Stomach (tissue), 9 donors: Measurements from ENCODE around the gene OMP. TPM values are rescaled to one million over a fixed set of nuclear protein-coding genes. Genes with fewer than 3 reads are reported as not detected.

Source experiments
- DNase-seq, 2 donors: peaks; one replicate each; pipeline versions ENCODE4 v3.0.0 to v3.0.0-alpha.2; 2013 to 2019
- H3K27ac ChIP-seq, 5 donors: fragments of 200-600 bp in 4 of 5; sonication (generic) in 4 of 5; one replicate each; pipeline ENCODE4 v1.5.1; 2013 to 2019; ENCODE audit warnings: mild to moderate bottlenecking in 1 of 5, moderate library complexity in 1 of 5
- H3K27me3 ChIP-seq, 3 donors: fragments of 200-600 bp; sonication (generic); one replicate each; pipeline ENCODE4 v1.5.1; 2017 to 2019; ENCODE audit warnings: mixed run types in 1 of 3
- H3K36me3 ChIP-seq, 4 donors: fragments of 200-600 bp; sonication (generic); 1 replicate in 3 of 4; 2 replicates in 1 of 4; pipeline ENCODE4 v1.5.1; 2016 to 2019
- H3K4me1 ChIP-seq, 4 donors: fragments of 200-600 bp; sonication (generic); one replicate each; pipeline ENCODE4 v1.5.1; 2016 to 2019
- H3K4me3 ChIP-seq, 4 donors: fragments of 200-600 bp; sonication (generic) in 3 of 4; one replicate each; pipeline ENCODE4 v1.5.1; 2016 to 2019; ENCODE audit warnings: mild to moderate bottlenecking in 1 of 4
- H3K9me3 ChIP-seq, 4 donors: fragments of 200-600 bp; sonication (generic); one replicate each; pipeline ENCODE4 v1.5.1; 2016 to 2019
- EP300 ChIP-seq: sonication (generic); formaldehyde crosslinking; IDR thresholded peaks from one replicate; pipeline ENCODE4 v1.6.1; 2017; ENCODE audit warnings: antibody characterized with exemption
- POLR2A ChIP-seq, 4 donors: fragments of 450-650 bp; IDR thresholded peaks; one replicate each; pipeline ENCODE4 v1.6.1; 2016; ENCODE audit warnings: antibody characterized with exemption in 4 of 4, control low read depth in 2 of 4, mild to moderate bottlenecking in 1 of 4, moderate library complexity in 1 of 4
- POLR2AphosphoS5 ChIP-seq, 3 donors: sonication (generic); formaldehyde crosslinking; IDR thresholded peaks; one replicate each; pipeline ENCODE4 v1.6.1; 2016; ENCODE audit warnings: antibody characterized with exemption in 3 of 3
- WGBS, 5 donors: extraction: QIAGEN DNeasy Blood & Tissue Kit in 3 of 5; methylation state at CpG; one replicate each; pipeline versions ENCODE4 v1.1.5 to v1.1.7; 2013 to 2018; 5-methylcytosine and 5-hydroxymethylcytosine counted together
- intact Hi-C: fragments of 100-400 bp; cut with DNase I; formaldehyde crosslinking; loops from one replicate; pipeline ENCODE4 v1.15.1; 2023; ENCODE audit warnings: low total_unique reads
- polyA plus RNA-seq, 3 donors: library from polyadenylated mRNA; stranded (reverse); fragments of 200-250 nt; gene quantifications; one replicate each; pipeline ENCODE4 v1.2.3, GENCODE V29; 2013
- total RNA-seq, 5 donors: library from RNA; depleted of rRNA; stranded (reverse); fragments of >200 nt; gene quantifications; one replicate each; pipeline versions ENCODE4 v1.1.0 to v1.2.3, GENCODE V29; 2014 to 2016
- TF ChIP-seq, protein P1 (sequence below), 7 experiments: fragments of 450-650 bp in 4 of 7; fragments of 200-600 bp in 3 of 7; sonication (generic) in 3 of 7; IDR thresholded peaks; one replicate each; pipeline ENCODE4 v1.5.1; 2016 to 2019; ENCODE audit warnings: antibody characterized with exemption in 7 of 7, control low read depth in 2 of 7, mild to moderate bottlenecking in 1 of 7
- donor health status: healthy with polysubstance abuse.
- donor health status: Bipolar disorder and iron deficiency.
- donor health status: healthy.

Gene OMP
- total and polyA plus RNA-seq, 8 donors, result 1.1 to 63.7 (median 16.4) TPM; not detected in 3

- Histone ChIP-seq H3K4me3 (no peak overlapping the region), H3K9me3 (no peaks in the 10 kb centered on the region), H3K36me3 (peaks cover 37 to 80% (median 70%) of the 10 kb centered on the region in 4 donors), H3K4me1 (peaks cover 10 to 14% (median 12%) of the 10 kb centered on the region in 4 donors), H3K27me3 (peaks cover 0 to 8% (median 0%) of the 10 kb centered on the region in 3 donors), H3K27ac (no peak overlapping the region)
- TF ChIP-seq POLR2A (IDR thresholded peaks at IDR 0.05) (no peak), EP300 (no peak), POLR2AphosphoS5 (IDR thresholded peaks at IDR 0.05) (no peak)
- TF ChIP-seq, protein P1, sequence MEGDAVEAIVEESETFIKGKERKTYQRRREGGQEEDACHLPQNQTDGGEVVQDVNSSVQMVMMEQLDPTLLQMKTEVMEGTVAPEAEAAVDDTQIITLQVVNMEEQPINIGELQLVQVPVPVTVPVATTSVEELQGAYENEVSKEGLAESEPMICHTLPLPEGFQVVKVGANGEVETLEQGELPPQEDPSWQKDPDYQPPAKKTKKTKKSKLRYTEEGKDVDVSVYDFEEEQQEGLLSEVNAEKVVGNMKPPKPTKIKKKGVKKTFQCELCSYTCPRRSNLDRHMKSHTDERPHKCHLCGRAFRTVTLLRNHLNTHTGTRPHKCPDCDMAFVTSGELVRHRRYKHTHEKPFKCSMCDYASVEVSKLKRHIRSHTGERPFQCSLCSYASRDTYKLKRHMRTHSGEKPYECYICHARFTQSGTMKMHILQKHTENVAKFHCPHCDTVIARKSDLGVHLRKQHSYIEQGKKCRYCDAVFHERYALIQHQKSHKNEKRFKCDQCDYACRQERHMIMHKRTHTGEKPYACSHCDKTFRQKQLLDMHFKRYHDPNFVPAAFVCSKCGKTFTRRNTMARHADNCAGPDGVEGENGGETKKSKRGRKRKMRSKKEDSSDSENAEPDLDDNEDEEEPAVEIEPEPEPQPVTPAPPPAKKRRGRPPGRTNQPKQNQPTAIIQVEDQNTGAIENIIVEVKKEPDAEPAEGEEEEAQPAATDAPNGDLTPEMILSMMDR (IDR thresholded peaks at IDR 0.05), result no peak
- DNase-seq, result no peak
- 82 to 93% (median 89%) methylated on average over 7 of the region's 7 CpGs for WGBS, 5 donors
- intact Hi-C loops, result loop anchor here (10.0 kb wide), 1 partner anchor 432 kb away; no protein-coding TSS in a partner anchor
These were observed 20.1 kb downstream of the OMP start for GRCh38 chr11:77122576-77123212.

GRCh38 chr11:77123591-77123990, 21.0 kb downstream of the OMP start:
- DNase-seq, result no peak
- H3K9me3 ChIP-seq, result no peaks in the 10 kb centered on the region
- intact Hi-C loops, result loop anchor here (10.0 kb wide), 1 partner anchor 431 kb away; no protein-coding TSS in a partner anchor
- no peak overlapping the region for H3K4me3 ChIP-seq
- TF ChIP-seq POLR2A (IDR thresholded peaks at IDR 0.05) (no peak), POLR2AphosphoS5 (IDR thresholded peaks at IDR 0.05) (no peak), EP300 (no peak)
- TF ChIP-seq, protein P1 (IDR thresholded peaks at IDR 0.05), result no peak
- peaks cover 37 to 71% (median 61%) of the 10 kb centered on the region in 4 donors for H3K36me3 ChIP-seq
- peaks cover 19 to 23% (median 20%) of the 10 kb centered on the region in 4 donors for H3K4me1 ChIP-seq
- H3K27me3 ChIP-seq, result peaks cover 0 to 13% (median 0%) of the 10 kb centered on the region in 3 donors
- WGBS, 5 donors, result 87 to 91% (median 90%) methylated on average over 8 of the region's 8 CpGs
- H3K27ac ChIP-seq, result no peak overlapping the region

- TF ChIP-seq, protein P1 (IDR thresholded peaks at IDR 0.05), result no peak
- TF ChIP-seq POLR2AphosphoS5 (IDR thresholded peaks at IDR 0.05) (no peak), POLR2A (IDR thresholded peaks at IDR 0.05) (no peak), EP300 (no peak)
- WGBS, 5 donors, result 82 to 86% (median 84%) methylated on average over 8 of the region's 8 CpGs
- Histone ChIP-seq H3K27ac (no peak overlapping the region), H3K9me3 (no peaks in the 10 kb centered on the region), H3K27me3 (peaks cover 0 to 13% (median 0%) of the 10 kb centered on the region in 3 donors), H3K4me3 (no peak overlapping the region), H3K4me1 (peaks cover 19 to 24% (median 20%) of the 10 kb centered on the region in 4 donors), H3K36me3 (peaks cover 37 to 67% (median 56%) of the 10 kb centered on the region in 4 donors)
- intact Hi-C loops, result loop anchor here (10.0 kb wide), 1 partner anchor 431 kb away; no protein-coding TSS in a partner anchor
- no peak for DNase-seq
These were observed 21.4 kb downstream of the OMP start for GRCh38 chr11:77124041-77124440.

DNA sequence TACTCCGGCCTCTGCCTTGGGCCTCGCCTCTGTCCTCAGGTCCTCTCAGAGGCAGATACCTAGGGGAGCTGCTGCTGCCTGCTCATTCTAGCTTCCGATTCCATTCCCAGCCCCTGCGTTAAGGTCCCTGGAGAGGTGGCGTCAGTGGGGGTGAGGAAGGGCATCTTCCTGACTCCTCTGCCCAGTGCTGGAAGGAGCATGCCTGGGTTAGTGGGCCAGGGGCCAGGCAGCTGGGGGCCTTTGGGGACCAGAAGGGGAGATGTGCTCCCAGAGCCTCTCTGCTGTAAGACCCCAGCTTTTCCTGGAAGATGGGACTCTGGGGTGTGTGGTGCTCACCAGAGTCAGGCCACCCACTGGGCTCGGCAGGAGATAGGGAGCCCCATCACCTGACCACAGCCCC, 21.8 kb downstream of the OMP start:
- no peak overlapping the region for H3K4me3 ChIP-seq
- H3K27ac ChIP-seq, result no peak overlapping the region
- H3K36me3 ChIP-seq, result peaks cover 34 to 62% (median 52%) of the 10 kb centered on the region in 4 donors
- 91 to 98% (median 92%) methylated on average over 6 of the region's 6 CpGs for WGBS, 5 donors
- H3K4me1 ChIP-seq, result peaks cover 19 to 24% (median 20%) of the 10 kb centered on the region in 4 donors
- H3K9me3 ChIP-seq, result no peaks in the 10 kb centered on the region
- intact Hi-C loops, result loop anchor here (10.0 kb wide), 1 partner anchor 430 kb away; no protein-coding TSS in a partner anchor
- no peak for DNase-seq
- H3K27me3 ChIP-seq, result peaks cover 0 to 13% (median 0%) of the 10 kb centered on the region in 3 donors
- no peak for TF ChIP-seq POLR2AphosphoS5 (IDR thresholded peaks at IDR 0.05)
- TF ChIP-seq, protein P1 (IDR thresholded peaks at IDR 0.05), result no peak
- no peak for TF ChIP-seq EP300
- TF ChIP-seq POLR2A (IDR thresholded peaks at IDR 0.05), result no peak
